NK-92 (cell line): ENCODE results near the gene ASB16.

Experiments
- DNase-seq: peaks from one replicate; lab custom pipeline; 2025; ENCODE audit not compliant: unreplicated experiment; lab: John Stamatoyannopoulos, UW

Gene ASB16

DNA sequence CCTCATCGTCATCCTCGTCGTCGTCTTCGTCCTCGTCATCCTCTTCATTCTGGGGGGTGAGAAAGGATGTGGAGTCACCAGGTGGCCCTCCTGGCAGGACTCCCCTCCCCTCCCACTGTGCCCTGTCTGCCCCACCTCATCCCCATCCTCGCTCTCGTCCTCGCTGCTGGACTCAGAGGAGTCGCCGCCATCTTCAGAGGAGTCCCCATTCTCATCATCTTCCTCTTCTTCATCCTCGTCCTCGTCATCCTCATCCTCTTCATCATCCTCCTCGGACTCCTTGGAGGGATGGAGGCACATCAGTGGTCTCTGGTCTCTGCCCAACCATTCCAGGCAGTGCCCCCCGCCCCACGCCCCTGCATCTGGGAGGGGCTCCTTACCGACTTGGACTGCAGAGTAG, 36.8 kb downstream of the ASB16 start:
- no peak for DNase-seq

DNA sequence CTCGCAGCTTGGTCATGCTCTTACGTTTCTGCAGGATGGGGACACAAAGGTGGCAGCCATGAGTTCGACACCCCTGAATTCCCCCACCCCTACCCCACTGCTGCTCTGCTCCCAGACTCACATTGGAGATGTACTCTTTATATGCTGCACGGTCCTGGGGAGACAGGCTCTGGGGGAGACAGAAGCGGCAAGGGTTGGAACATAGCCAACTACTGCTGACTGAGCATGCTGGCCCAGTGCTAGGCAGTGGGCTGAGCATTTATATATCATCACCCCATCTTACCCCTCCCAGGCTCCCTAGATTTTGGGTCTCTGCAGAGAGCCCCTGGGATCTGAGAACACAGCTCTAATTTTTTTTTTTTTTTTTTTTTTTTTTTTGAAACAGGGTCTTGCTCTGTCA, 37.2 kb downstream of the ASB16 start:
- no peak for DNase-seq

DNA sequence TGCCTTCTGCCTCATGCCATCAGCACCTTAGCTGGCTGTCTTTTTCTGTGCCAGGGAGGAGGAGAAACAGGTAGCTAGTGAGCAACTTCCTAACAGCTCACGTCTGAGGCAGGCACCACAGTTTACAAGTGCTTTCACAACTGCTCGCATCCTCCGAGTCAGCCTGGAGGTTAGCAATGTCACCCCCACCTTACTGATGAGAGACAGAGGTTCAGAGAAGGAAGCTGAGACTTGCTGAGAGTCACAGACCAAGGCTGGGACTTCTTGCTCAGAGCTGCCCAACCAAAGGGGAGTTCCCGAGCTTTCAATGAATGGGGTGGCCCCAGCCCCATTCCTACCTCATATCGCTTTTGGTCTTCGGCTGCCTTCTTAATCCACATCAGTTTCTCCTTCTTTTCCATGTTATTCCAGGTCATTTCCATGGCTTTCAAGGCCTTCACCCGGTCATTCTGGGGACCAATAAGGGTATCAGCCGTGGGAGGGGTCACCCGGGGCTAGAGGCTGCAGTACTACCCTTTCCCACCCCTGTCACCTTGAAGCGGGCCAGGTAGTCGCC, 39.4 kb downstream of the ASB16 start:
- no peak for DNase-seq

DNA sequence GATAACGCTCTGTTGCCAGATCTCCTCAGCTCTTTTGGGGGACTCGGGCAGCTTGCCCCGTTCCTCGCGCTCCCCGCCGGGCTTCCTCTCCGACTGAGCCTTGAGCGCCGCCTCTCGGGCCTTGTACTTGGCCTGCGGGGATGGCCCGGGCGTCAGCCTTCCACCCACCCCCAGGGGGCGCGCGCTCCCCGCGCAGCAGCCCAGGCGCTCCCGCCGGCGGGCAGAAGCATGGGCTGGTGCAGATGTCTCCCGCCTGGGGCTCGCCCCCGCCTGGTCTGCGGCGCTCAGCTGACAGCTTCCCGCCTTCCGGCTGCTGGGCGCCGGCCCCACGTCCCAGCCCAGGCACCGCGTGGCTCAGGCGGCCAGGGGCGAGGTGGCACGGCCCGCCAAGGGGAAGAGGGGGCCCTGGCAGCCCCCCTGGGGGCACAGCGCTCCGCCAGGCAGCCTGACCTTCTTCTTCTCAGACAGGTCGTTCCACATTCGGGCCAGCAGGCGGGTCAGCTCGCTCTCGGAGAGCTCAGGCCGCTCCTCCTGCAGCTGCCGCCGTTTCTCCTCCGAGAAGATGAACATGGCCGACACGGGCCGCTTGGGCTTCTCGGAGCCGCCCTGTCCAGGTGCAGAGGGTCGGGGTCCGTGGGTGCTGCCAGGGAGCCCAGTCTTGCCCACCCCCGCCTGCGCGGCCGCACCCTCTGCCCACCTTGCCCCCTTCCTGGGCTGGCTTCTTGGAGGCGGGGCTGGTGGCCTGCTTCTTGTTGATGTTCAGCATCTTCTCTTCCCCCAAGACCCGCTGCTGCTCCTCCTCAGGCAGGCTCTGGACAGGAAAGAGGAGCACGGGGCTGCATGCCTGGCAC, 40.1 kb downstream of the ASB16 start:
- DNase-seq: no peak

DNA sequence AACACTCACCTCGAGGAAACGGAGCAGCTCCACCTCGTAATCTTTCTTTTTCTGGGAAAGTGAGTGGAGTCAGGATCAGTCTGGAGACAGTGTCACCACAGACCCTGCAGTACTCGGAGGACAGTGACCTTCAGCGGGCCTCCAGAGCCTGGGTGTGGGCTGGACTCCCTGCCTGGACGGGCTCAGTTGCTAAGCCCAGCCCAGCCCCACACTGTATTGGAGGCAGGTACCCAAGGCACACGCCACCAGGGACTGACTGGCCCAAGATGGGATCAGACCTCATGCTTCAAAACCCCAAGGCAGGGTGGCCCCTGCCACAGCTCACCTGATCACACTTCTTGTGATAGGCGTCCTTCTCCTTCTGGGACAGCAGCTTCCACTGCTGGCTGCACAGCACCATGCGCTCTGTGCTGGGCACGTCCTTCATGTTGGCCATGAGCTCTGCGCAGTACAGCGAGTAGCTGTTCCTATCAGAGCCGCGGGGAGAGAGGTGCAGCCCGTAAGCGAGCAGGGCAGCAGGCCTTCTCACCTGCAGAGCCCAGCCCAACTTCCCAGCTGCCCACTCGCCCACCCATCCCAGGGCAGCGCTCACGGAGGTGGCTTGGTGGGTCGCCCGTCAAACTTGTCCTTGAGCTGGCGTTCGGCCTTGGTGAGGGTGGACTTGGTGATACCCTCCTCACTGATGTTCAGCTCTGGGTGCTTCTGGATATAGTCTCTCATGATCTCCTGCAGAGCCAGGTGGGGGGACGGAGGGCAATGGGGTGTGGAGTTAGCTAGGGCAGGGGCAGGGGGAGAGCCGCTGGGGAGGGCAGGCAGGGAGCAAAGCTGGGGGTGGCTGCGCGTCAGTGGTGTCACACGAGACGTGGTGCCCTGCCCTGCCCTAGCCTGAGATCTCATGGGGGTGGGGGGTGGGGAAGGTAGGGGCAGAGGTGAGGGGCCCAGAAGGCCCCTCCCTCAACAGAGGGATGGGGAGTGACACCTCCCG, 41.1 kb downstream of the ASB16 start:
- no peak for DNase-seq

DNA sequence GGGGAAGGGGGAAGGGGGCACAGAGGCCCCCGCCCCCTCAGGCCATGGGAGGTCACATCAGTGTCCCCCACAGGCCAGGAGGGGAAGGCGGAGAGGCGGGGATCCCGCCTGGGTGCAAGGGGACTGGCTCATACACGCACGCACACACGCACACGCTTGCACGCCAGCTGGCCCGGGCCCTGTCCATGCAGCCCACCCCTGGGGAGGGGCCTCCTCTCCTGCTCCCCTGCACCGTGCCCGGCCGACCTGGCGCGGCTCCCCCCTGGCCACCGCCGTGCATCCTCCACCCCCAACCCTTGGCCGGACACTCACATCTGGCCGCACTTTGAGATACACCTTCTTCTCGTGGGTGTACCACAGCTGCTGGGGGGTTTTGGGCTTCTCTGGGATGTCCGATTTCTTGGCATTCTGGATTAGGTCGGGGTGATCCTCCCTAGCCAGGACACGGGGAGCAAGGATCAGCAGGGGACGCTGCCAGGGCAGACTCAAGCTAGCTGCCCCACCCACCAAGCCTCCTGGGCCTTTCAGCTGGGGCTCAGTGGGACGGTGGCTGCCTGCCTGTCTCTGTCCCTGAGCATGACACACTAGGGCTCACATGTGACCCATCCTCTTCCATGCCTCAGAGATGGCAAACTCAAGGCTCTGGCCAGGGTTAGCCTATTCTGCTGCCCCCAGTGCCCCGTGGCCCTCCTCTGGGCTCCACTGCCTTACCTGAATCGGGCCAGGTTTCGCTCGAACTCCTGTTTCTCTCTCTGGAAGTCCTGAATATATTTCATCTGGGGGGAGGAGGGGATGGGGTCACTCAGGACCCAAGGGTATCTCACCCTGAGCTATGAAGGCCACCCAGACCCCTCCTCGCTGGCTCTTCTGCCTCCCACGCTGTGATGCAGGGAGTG, 42.3 kb downstream of the ASB16 start:
- no peak for DNase-seq

DNA sequence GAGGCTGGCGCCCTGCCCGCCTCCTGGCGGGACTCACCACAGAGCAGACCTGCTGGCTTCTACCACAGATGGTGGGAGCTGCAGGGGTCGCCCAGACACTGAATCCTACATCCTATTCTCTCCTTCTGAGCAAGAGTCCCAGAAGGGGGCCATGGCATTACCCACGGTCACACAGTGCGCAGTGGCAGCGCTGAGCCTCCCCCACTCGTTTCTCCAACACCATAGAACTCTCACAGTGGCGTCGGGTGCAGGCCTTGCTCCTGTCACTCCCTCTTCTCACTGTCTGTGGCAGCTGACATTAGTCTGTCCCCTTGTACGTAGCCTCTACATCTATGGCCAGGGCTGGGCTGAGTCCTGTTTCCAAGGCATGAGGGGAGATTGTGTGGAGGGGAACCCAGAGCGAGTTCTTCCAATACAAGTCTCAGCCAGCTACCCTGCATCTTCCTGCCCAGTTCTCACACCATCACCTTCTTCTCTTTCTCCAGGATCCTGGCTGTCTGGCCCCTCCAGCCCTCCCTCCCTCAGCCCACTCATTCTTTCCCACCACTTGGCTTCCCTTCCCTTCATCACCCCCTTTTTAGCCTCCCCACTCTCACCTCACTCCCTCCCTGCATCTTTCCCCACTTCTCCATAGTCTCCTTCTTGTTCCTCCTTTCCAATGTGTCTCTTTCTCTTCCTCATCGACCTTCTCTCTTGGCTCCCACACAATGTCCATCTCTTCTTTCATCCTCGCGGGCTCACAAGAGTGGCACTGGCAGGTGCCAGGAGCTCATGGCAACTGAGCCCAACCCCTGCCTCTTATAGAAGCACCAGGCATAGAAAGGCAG, 43.1 kb downstream of the ASB16 start:
- no peak for DNase-seq

DNA sequence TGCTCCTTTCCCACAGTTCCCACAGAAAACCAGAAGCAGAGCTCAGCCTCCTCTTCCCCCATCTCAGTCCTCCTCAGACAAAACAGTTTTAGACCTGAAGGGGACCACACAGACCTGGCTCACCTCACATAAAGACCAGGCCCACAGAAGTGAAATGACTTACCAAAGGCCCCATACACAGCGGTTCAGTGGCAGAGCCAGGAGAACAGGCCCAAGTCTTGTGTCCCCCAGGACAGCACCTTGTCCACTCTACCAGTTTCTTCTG, 43.7 kb downstream of the ASB16 start:
- no peak for DNase-seq

DNA sequence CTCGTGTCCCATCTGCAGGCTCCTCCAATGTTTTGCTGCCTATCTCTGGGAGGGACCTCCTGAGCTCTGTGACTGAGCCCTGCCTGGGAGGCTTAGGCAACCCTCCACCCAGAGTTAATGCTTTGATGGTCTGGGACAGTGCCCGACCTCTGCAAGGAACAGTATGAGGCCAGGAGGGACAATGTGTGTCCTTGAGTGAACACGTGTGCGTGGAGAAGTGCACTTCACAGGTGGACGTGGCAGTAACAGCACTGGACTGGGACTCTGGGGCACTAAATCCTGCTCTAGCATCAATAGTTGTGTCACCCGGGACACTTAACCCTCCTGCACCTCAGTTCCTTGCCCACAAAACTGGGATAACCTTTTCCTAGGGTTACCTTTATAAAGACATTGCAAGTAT, 44.4 kb downstream of the ASB16 start:
- no peak for DNase-seq

DNA sequence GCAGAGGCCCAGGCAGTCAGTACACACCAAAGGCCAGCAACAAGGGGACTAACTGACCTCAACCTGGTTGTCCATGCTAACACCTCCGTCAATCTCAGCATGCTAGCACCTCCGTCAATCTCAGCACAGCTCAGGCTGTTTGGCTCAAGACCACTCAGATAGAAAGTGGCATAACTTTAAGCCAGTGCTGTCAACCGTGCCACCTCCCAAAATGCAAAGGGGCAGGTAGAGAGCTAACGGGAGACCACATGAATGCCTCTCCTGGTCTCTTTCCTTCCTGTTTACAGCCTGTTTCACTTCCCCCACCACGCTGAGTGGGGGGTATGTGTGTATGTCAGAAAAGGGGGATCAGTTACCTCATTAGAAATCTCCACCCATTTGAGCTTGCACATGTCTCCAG, 45.7 kb downstream of the ASB16 start:
- DNase-seq: no peak

DNA sequence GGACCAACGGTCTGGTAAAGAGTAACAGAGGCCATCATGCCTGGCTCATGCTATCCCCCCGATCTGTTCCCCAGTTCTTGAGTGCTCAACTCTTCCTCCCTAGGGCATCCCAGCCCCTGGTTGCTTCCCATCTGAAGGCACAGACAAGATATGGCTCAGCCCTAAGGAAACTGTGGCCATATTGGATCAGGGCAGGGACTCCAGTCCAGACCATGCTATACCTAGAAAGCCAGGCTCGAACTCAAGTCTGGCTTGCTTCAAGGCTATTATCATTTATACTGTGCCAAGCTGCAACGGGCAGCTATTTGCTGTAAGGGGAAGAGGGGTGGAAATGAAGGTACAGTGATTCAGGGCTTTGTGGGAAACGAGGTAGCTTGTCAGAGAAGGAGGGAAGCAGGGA, 46.2 kb downstream of the ASB16 start:
- DNase-seq: no peak

DNA sequence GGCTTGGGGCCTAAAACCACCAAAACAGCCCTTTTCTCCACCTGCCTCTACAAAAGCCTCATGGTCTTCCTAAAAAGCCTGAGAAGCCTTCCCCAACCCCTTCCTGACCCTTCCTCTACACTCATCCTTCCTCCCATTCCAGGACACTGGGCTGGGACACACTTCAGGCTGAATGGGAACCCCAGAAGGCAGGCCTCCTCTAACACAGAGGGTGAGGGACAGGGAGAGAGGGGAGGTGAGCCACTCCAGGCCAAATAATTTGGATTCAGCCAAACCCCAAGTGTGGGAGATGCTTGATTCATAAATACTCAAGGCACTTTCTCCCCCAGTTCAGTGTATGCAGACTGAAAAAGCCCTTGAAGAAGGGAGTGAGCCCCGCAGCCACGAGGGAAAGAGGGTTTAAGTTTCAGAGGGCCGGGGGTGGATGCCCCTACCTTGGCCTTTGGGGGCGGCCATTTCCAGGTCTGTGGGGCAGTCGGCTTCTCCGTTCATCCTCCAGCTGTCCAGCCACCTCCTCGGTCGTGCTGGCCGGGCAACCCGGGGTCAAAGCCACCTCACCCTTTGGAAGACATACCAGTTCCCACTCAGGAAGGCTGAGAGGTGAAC, 47.3 kb downstream of the ASB16 start:
- DNase-seq: no peak

DNA sequence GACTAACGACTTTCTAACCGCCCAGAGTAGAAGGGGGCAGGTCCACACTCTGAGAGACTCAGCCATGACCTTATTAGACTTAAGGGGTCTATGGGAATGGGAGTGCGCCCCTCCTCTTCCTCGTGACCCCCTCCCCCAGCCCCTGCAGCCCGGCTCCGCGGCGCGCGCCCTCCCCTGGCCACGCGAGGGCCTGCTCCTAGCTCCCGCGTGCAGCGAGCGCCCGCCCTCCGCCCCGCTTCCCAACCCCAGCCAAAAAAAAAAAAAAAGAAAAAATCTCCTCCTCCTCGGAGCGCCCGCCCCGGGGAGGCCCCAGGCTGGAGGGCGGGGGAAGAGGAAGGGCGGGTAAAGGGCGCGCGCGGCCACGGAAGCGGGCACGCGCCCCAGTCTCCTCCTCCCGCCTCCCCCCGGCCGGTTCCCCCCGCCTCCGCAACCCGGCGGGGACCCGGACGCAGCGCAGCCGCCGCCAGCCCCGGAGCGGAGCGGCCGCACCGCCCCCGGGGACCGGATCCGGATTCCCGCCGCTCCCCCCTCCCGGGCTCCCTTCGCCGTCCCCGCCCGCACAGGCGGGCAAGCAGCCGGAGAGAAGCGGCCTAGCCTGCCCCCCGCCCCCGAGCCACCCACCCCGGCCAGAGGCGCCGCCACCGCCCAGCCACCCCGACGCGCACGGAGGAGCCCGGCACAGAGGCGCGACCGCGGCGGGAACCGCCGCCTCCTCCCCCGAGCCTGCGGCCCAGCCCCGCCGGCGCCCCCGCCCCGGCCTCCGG, 48.0 kb downstream of the ASB16 start:
- DNase-seq: no peak

DNA sequence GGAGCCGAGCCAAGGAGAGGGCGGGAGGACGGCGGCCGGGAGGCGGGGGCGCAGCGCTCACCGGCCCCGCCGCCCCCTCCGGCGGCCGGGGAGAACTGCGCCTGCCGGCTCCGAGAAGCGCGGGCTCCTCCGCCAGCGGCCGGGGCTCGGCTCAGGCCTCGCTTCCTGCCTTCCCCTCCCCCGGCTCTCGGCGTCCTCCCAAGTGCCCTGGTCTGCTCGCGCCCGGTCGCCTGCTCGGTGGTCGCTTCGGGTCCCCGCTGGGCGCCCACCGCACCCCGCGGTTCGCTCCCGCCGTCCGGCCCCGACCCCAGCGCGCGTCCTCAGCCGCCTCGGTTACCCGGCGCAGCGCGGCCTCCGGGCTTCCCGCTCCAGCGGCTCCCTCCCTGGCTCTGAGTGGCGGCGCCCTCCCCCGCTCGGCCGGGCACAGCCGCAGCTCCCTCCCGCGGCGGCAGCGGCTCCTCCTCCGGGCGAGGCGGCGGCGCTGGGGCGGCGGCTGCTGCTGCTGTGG, 48.7 kb downstream of the ASB16 start:
- no peak for DNase-seq

DNA sequence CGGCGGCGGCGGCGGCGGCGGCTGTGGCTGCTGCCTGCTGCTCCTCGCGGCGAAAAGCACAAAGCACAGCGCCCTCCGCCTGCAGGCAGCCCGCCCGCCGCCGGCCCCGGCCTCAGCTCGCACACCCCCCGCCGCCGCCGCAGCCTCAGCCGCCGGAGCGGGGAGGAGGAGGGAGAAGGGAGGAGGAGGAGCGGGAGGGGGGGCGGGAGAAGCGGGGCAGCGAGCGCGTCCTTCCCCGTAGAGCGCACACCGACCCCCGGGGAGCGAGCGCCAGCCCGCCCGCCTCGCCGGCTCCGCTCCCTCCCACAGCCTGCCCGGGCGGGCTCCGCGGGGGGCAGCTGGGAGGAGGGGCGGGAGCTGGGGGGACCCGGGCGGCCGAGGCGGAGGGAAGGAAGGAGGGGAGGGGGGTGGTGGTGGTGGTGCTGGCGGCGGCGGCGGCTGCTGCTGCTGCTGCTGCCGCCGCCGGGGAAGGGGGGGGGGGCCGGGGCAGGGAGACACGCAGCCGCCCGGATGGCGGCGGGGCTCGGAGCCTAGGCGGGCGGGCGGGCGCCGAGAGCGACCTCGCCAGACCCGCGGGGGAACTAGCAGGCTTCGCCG, 49.2 kb downstream of the ASB16 start, which contains the start of gene UBTF:
TSS of gene UBTF (minus strand) at position 60 of the 597 bp plus-strand sequence. CDS start 1,446 bp downstream, outside the sequence.
- no peak for DNase-seq

DNA sequence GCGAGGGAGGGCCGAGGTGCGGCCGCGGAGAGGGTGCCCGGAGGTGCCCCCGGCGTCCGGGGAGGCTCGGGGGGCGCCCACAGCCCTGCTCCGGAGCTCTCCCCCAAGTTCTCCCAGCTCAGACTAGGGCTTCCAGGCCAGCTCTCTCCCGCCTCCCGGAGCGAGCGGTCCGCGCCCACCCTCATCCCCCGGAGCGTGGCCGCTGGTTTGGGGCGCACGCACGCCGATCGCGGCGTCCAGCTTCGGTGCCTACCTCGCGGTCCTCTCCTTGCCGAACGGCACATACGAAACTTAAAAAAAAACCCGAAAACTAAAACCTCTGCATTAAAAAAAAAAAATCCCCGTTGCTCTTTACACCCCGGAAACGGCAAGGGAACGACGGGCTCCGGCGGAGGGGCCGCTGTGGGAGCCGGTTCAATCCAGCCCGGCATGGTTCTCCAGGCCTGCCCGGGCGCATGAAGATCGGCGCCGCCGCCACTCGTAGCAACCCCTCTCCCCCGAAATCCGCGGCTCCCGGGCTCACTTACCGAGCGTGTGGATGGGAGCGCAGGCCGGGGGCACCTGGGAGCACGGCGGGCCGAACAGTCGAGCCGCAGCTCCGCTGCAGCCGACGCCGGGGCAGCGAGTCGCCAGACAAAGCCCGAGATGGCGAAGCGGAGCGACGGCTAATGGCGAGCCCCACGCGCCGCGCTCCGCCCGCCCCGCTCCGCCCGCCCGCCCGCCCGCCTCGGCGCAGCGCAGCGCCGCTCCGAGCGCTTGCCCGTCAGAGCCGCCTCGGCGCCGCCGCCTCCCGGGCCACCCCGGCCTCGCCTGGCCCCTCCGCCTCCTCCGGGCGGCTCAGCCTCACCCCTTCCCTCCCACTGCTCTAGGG, 49.9 kb downstream of the ASB16 start:
- DNase-seq: no peak
